ENCODE results near the gene TUBG1. TPM values are rescaled to one million over a fixed set of nuclear protein-coding genes. Genes with fewer than 3 reads are reported as not detected.

Gene TUBG1
- total and polyA plus RNA-seq, 9 of the 15 experiments (the other 6 are each of a cell fraction or from before 2014, with no cell fraction given): 33.1 to 147 (median 66.0) TPM

- TF ChIP-seq, protein P1, sequence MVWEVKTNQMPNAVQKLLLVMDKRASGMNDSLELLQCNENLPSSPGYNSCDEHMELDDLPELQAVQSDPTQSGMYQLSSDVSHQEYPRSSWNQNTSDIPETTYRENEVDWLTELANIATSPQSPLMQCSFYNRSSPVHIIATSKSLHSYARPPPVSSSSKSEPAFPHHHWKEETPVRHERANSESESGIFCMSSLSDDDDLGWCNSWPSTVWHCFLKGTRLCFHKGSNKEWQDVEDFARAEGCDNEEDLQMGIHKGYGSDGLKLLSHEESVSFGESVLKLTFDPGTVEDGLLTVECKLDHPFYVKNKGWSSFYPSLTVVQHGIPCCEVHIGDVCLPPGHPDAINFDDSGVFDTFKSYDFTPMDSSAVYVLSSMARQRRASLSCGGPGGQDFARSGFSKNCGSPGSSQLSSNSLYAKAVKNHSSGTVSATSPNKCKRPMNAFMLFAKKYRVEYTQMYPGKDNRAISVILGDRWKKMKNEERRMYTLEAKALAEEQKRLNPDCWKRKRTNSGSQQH (CRISPR knock-in tag; IDR thresholded peaks at IDR 0.05): no peak
These were observed 2.5 kb downstream of the TUBG1 start (continued) for GRCh38 chr17:42612013-42612412.

DNA sequence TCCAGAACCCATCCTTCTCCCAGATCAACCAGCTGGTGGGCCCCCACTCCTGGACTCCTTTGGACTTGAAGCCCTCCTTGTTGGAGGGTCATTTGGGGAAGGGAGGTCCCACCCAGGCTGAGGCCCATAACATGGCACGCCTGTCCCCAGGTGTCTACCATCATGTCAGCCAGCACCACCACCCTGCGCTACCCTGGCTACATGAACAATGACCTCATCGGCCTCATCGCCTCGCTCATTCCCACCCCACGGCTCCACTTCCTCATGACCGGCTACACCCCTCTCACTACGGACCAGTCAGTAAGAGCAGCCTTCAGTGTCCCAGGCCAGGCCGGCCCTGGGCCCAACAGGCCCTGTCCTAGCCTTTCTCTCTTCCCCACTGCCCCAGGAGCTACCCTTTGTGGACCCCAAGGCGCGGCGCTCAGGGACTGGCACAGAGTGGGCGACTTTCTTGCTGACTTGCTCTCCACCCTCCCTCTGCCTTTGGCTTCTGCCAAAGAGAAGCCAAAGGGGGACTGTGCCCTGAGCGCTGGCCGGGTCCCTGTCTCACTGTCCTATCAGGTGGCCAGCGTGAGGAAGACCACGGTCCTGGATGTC is 4.3 kb downstream of the TUBG1 start:
- Histone ChIP-seq H2AFZ (ENCODE audit: low read depth, low read length) (no peak overlapping the region), H3K9me1 (ENCODE audit: control insufficient read depth, insufficient read depth, low read length) (no peaks in the 10 kb centered on the region), H3K36me3 (ENCODE audit: control insufficient read depth, insufficient read depth, low read length) (peaks cover 52% of the 10 kb centered on the region), H3K27ac (ENCODE audit: extremely low read depth, low read depth, low read length) (no peak overlapping the region), H3K4me1 (replicated peaks in 1 of 2; ENCODE audit: control insufficient read depth in 2 of 2, insufficient read depth in 2 of 2, low read length in 2 of 2) (peaks cover 16 to 24% of the 10 kb centered on the region in 2 experiments; a peak in 4 of 5 replicates), H3K9ac (ENCODE audit: insufficient read depth in 1 of 2, low read depth in 2 of 2, low read length in 2 of 2) (no peak overlapping the region), H3K9me3 (replicated peaks; ENCODE audit: control insufficient read depth, insufficient read depth, low read depth, low read length) (no peaks in the 10 kb centered on the region), H3K27me3 (ENCODE audit: control insufficient read depth in 2 of 2, insufficient read depth in 2 of 2, low read length in 2 of 2) (no peaks in the 10 kb centered on the region), H4K20me1 (replicated peaks; ENCODE audit: control insufficient read depth, insufficient read depth, low read length) (no peaks in the 10 kb centered on the region), H3K4me2 (ENCODE audit: insufficient read depth, low read length) (no peak overlapping the region), H3K79me2 (ENCODE audit: control insufficient read depth, insufficient read depth, low read length) (peaks cover 15% of the 10 kb centered on the region), H3K4me3 (no peak overlapping the region)
- in situ Hi-C loops (cut with MboI) (no loop called here), intact Hi-C loops (cut with micrococcal nuclease) (no loop called here)
- ATAC-seq (no peak), FAIRE-seq (no peak), DNase-seq (ENCODE audit: extremely low read depth in 1 of 4, low spot score in 3 of 4) (no peak)
- ChIA-PET POLR2A (interaction anchor here (0.5 to 0.7 kb wide), 3 partner anchors 13 to 293 kb away, joined by 3 to 4 read pairs (median 3); no protein-coding TSS in a partner anchor), CTCF (ENCODE audit: low intra/inter-chr PET ratio) (no interaction called here)
- BruUV-seq (replicated peaks): no TSS peak
- WGBS (ENCODE audit: insufficient coverage, low coverage, missing lambda C conversion rate): 94% methylated on average over 12 of the region's 17 CpGs
- TF ChIP-seq MAZ (CRISPR knock-in tag; conservative IDR thresholded peaks at IDR 0.05 in 1 of 2, IDR thresholded peaks at IDR 0.05 in 1 of 2) (no peak), RBM25 (IDR thresholded peaks at IDR 0.05; ENCODE audit: low read depth, low read length, severe bottlenecking) (no peak), ZNF184 (CRISPR knock-in tag; IDR thresholded peaks at IDR 0.05) (no peak), ZNF699 (CRISPR knock-in tag; IDR thresholded peaks at IDR 0.05; ENCODE audit: insufficient replicate concordance) (no peak), ARNT (IDR thresholded peaks at IDR 0.05) (no peak), SFPQ (IDR thresholded peaks at IDR 0.05; ENCODE audit: low read depth, low read length) (no peak), KLF10 (CRISPR knock-in tag; IDR thresholded peaks at IDR 0.05) (no peak), FOXP1 (CRISPR knock-in tag; IDR thresholded peaks at IDR 0.05) (no peak), SMARCE1 (IDR thresholded peaks at IDR 0.05) (no peak), STAT5A (IDR thresholded peaks at IDR 0.05; ENCODE audit: borderline replicate concordance, low read length) (no peak), ADNP (tag; IDR thresholded peaks at IDR 0.05) (no peak), XRCC3 (IDR thresholded peaks at IDR 0.05) (no peak)
- TF ChIP-seq, protein P2, sequence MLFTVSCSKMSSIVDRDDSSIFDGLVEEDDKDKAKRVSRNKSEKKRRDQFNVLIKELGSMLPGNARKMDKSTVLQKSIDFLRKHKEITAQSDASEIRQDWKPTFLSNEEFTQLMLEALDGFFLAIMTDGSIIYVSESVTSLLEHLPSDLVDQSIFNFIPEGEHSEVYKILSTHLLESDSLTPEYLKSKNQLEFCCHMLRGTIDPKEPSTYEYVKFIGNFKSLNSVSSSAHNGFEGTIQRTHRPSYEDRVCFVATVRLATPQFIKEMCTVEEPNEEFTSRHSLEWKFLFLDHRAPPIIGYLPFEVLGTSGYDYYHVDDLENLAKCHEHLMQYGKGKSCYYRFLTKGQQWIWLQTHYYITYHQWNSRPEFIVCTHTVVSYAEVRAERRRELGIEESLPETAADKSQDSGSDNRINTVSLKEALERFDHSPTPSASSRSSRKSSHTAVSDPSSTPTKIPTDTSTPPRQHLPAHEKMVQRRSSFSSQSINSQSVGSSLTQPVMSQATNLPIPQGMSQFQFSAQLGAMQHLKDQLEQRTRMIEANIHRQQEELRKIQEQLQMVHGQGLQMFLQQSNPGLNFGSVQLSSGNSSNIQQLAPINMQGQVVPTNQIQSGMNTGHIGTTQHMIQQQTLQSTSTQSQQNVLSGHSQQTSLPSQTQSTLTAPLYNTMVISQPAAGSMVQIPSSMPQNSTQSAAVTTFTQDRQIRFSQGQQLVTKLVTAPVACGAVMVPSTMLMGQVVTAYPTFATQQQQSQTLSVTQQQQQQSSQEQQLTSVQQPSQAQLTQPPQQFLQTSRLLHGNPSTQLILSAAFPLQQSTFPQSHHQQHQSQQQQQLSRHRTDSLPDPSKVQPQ (CRISPR knock-in tag; IDR thresholded peaks at IDR 0.05; ENCODE audit: borderline replicate concordance): no peak
